Upper lobe of right lung (tissue), 1 donor: ENCODE measurements around the gene GRHL3. TPM values are rescaled to one million over a fixed set of nuclear protein-coding genes. Genes with fewer than 3 reads are reported as not detected.

ENCODE experiments used
- ATAC-seq: fragments of 200-7000 bp; cut with Tn5 transposase; one replicate; pipeline ENCODE4 v1.9.1; 2020; ENCODE audit warnings: mild to moderate bottlenecking, moderate library complexity
- DNase-seq: peaks from one replicate; pipeline ENCODE4 v3.0.0-alpha.2; 2020
- H3K27ac ChIP-seq: fragments of 200-600 bp; one replicate; pipeline ENCODE4 v1.8.0; 2022
- H3K27me3 ChIP-seq: fragments of 200-600 bp; one replicate; pipeline ENCODE4 v1.8.0; 2022; ENCODE audit warnings: mild to moderate bottlenecking
- H3K36me3 ChIP-seq: fragments of 200-600 bp; one replicate; pipeline ENCODE4 v1.8.0; 2022
- H3K4me1 ChIP-seq: fragments of 200-600 bp; one replicate; pipeline ENCODE4 v1.8.0; 2022
- H3K4me3 ChIP-seq: fragments of 200-600 bp; one replicate; pipeline ENCODE4 v1.8.0; 2022; ENCODE audit warnings: mild to moderate bottlenecking
- H3K9me3 ChIP-seq: fragments of 200-600 bp; one replicate; pipeline ENCODE4 v1.8.0; 2022
- CTCF ChIP-seq: fragments of 200-600 bp; IDR thresholded peaks from one replicate; pipeline ENCODE4 v1.8.0; 2022; ENCODE audit warnings: antibody characterized with exemption
- intact Hi-C: fragments of 100-400 bp; cut with DNase I; formaldehyde crosslinking; loops from one replicate; pipeline ENCODE4 v1.11.0; 2022
- total RNA-seq: library from RNA; stranded (reverse); fragmentation: NEBNext Ultra II Directional; extraction: Animal tissue kit (Norgen Biotek cat#: 25700); gene quantifications from one replicate; pipeline ENCODE4 v1.2.1, GENCODE V29; 2021
- donor health status: DM: no; HTN: yes; CAD: no; lungs with severe emphysema.

The GRHL3 gene
- total RNA-seq, 1 donor from 2014 or later, result 0.55 TPM

GRCh38 chr1:24338447-24338846 lies 19.3 kb downstream of the GRHL3 start:
- no peak for ATAC-seq
- TF ChIP-seq CTCF, result no peak
- Histone ChIP-seq H3K9me3 (no peaks in the 10 kb centered on the region), H3K27me3 (no peaks in the 10 kb centered on the region), H3K27ac (no peak overlapping the region), H3K4me1 (no peaks in the 10 kb centered on the region), H3K4me3 (no peak overlapping the region), H3K36me3 (no peaks in the 10 kb centered on the region)
- intact Hi-C loops, result no loop called here
- no peak for DNase-seq

- no peak for TF ChIP-seq CTCF
- Histone ChIP-seq H3K36me3 (no peaks in the 10 kb centered on the region), H3K4me3 (no peak overlapping the region), H3K27ac (no peak overlapping the region), H3K27me3 (no peaks in the 10 kb centered on the region), H3K9me3 (no peaks in the 10 kb centered on the region), H3K4me1 (no peaks in the 10 kb centered on the region)
- intact Hi-C loops, result no loop called here
- ATAC-seq (no peak), DNase-seq (no peak)
Measured at GRCh38 chr1:24339996-24340395, 20.8 kb downstream of the GRHL3 start.

GRCh38 chr1:24340770-24341169 lies 21.6 kb downstream of the GRHL3 start:
- H3K36me3 ChIP-seq, result no peaks in the 10 kb centered on the region
- H3K27ac ChIP-seq, result no peak overlapping the region
- H3K4me3 ChIP-seq, result no peak overlapping the region
- H3K27me3 ChIP-seq, result no peaks in the 10 kb centered on the region
- H3K9me3 ChIP-seq, result no peaks in the 10 kb centered on the region
- TF ChIP-seq CTCF, result no peak
- ATAC-seq, result no peak
- no peaks in the 10 kb centered on the region for H3K4me1 ChIP-seq
- no peak for DNase-seq
- intact Hi-C loops, result no loop called here

GRCh38 chr1:24341260-24341659 lies 22.1 kb downstream of the GRHL3 start:
- H3K4me1 ChIP-seq, result no peaks in the 10 kb centered on the region
- H3K27ac ChIP-seq, result no peak overlapping the region
- no peaks in the 10 kb centered on the region for H3K9me3 ChIP-seq
- TF ChIP-seq CTCF, result no peak
- no peak for ATAC-seq
- no peak overlapping the region for H3K4me3 ChIP-seq
- intact Hi-C loops, result no loop called here
- no peaks in the 10 kb centered on the region for H3K36me3 ChIP-seq
- no peak for DNase-seq
- H3K27me3 ChIP-seq, result no peaks in the 10 kb centered on the region

- H3K4me1 ChIP-seq, result no peaks in the 10 kb centered on the region
- H3K4me3 ChIP-seq, result no peak overlapping the region
- H3K9me3 ChIP-seq, result no peaks in the 10 kb centered on the region
- no peaks in the 10 kb centered on the region for H3K36me3 ChIP-seq
- no peak overlapping the region for H3K27ac ChIP-seq
- DNase-seq (no peak), ATAC-seq (no peak)
- intact Hi-C loops, result no loop called here
- TF ChIP-seq CTCF, result no peak
- no peaks in the 10 kb centered on the region for H3K27me3 ChIP-seq
Measured at GRCh38 chr1:24343412-24344089, 24.4 kb downstream of the GRHL3 start.
